SU-DHL-6 (cell line): ENCODE measurements around the gene NID1.

Experiments
- H2AFZ ChIP-seq: fragments of 200-600 bp; sonication (generic); 2 replicates; pipeline ENCODE4 v1.6.1; 2014; ENCODE audit warnings: low read depth, mild to moderate bottlenecking, moderate library complexity, mixed read lengths, antibody characterized with exemption, low read length; ENCODE audit not compliant: severe bottlenecking
- H3F3A ChIP-seq: fragments of 200-600 bp; shearing (Covaris generic); 2 replicates; pipeline ENCODE4 v1.6.0; 2016; ENCODE audit warnings: antibody characterized with exemption, mild to moderate bottlenecking; ENCODE audit not compliant: insufficient read depth
- H3K27ac ChIP-seq: fragments of 200-600 bp; sonication (generic); 2 replicates; pipeline ENCODE4 v1.5.1; 2016; ENCODE audit warnings: low read depth, mild to moderate bottlenecking, low read length, moderate library complexity, mixed read lengths
- H3K27me3 ChIP-seq: fragments of 200-600 bp; sonication (generic), shearing (Covaris generic); 2 replicates; pipeline ENCODE4 v1.6.0; 2014; ENCODE audit warnings: mild to moderate bottlenecking, low read length
- H3K36me3 ChIP-seq: fragments of 200-600 bp; sonication (generic); 2 replicates; pipeline ENCODE4 v1.6.1; 2014; ENCODE audit warnings: mild to moderate bottlenecking, low read length, mixed read lengths
- H3K4me2 ChIP-seq: fragments of 300-600, 200-600 bp; shearing (Covaris generic), sonication (generic); 2 replicates; pipeline ENCODE4 v1.6.0; 2014; ENCODE audit warnings: low read length, low read depth, mild to moderate bottlenecking; ENCODE audit not compliant: poor library complexity, severe bottlenecking
- H3K4me3 ChIP-seq: fragments of 200-600 bp; sonication (generic); 2 replicates; pipeline ENCODE4 v1.5.1; 2014; ENCODE audit warnings: antibody characterized with exemption, low read length, mild to moderate bottlenecking, mixed read lengths; ENCODE audit not compliant: insufficient read depth, poor library complexity, severe bottlenecking
- H3K79me2 ChIP-seq: fragments of 200-600 bp; sonication (generic); 2 replicates; pipeline ENCODE4 v1.6.1; 2014; ENCODE audit warnings: mild to moderate bottlenecking, low read length, moderate library complexity; ENCODE audit not compliant: insufficient read depth
- H3K9ac ChIP-seq: fragments of 200-600 bp; sonication (generic); 2 replicates; pipeline ENCODE4 v1.7.0; 2014; ENCODE audit warnings: mild to moderate bottlenecking, low read length
- H3K9me2 ChIP-seq: fragments of 200-600 bp; sonication (generic); replicated peaks from 2 replicates; pipeline ENCODE4 v1.6.1; 2014; ENCODE audit warnings: low read length; ENCODE audit not compliant: insufficient read depth
- H3K9me3 ChIP-seq: fragments of 200-600 bp; sonication (generic); 2 replicates; pipeline ENCODE4 v1.6.1; 2014; ENCODE audit warnings: low read length, mixed read lengths; ENCODE audit not compliant: insufficient read depth
- H4K20me1 ChIP-seq: fragments of 200-600 bp; sonication (generic); 2 replicates; pipeline ENCODE4 v1.6.1; 2014; ENCODE audit warnings: low read depth, mild to moderate bottlenecking, antibody characterized with exemption, low read length, moderate library complexity, mixed read lengths
- CTCF ChIP-seq: fragments of 200-600 bp; sonication (generic); IDR thresholded peaks from one replicate; pipeline ENCODE4 v1.5.1; 2017; ENCODE audit warnings: antibody characterized with exemption, mild to moderate bottlenecking, low read length, moderate library complexity; ENCODE audit not compliant: insufficient read depth, poor library complexity, severe bottlenecking
- EZH2phosphoT487 ChIP-seq: fragments of 200-600 bp; sonication (generic), shearing (Covaris generic); conservative IDR thresholded peaks from 2 replicates; pipeline ENCODE4 v1.6.1; 2018; ENCODE audit warnings: mild to moderate bottlenecking, antibody characterized with exemption, low read length, moderate library complexity, mixed read lengths

NID1 gene

DNA sequence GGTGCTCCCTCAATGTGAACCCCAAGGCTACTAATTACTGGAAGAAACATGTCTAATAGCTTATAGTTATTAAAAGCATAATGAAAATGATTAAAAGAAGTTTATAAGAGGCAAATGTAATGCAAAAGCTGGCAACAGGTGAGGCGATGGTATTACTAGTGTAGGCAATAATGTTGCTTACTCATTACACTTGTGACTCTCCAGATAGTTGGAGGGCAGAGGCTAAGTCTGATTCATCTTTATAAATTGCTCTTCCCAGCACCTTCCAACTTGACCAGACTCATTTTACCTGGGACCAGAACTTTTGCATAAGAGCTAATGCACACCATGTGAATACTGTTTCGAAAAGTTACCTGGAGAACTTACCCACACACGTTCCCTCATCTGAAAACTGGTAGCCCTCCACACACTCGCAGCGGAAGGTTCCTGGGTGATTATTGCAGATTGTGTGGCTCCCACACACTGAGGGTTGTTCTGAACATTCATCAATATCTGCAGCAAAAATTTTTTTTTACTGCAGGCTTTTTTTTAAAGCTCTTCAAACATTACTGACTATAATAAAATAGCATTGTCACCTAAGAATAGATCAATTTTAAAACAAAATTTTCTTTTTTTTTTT, 48.0 kb downstream of the NID1 start:
- H2AFZ ChIP-seq = no peak overlapping the region
- H3K9ac ChIP-seq = no peak overlapping the region
- no peaks in the 10 kb centered on the region for H3K9me3 ChIP-seq
- H3K27me3 ChIP-seq = no peaks in the 10 kb centered on the region
- no peaks in the 10 kb centered on the region for H3K9me2 ChIP-seq
- no peaks in the 10 kb centered on the region for H4K20me1 ChIP-seq
- no peaks in the 10 kb centered on the region for H3F3A ChIP-seq
- H3K4me3 ChIP-seq = no peak overlapping the region
- no peaks in the 10 kb centered on the region for H3K79me2 ChIP-seq
- H3K36me3 ChIP-seq = no peaks in the 10 kb centered on the region
- no peak overlapping the region for H3K4me2 ChIP-seq
- TF ChIP-seq EZH2phosphoT487 (no peak), CTCF (no peak)
- no peak overlapping the region for H3K27ac ChIP-seq

DNA sequence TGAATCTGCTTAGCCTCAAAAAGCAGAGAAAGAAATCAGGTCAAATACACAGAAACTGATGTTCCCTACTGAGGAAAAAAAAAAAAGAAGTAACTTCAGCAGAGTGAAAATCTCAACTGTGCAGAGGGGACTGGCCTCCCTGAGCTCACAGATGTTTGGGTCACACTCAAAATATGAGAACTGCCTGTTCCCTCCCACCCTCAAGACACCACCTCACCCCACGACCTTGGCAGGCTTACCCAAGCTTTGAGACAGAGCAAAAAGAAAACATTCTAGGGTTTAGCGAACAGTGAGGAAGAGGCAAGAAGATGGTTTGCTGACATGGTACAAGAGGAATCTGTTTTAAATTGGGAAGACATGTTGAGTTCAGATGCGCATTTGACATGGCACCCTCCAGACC, 48.8 kb downstream of the NID1 start:
- Histone ChIP-seq H3K9me2 (no peaks in the 10 kb centered on the region), H3K9me3 (no peaks in the 10 kb centered on the region), H3K9ac (no peak overlapping the region), H3K36me3 (no peaks in the 10 kb centered on the region), H3K4me2 (no peak overlapping the region), H3F3A (no peaks in the 10 kb centered on the region), H2AFZ (no peak overlapping the region), H4K20me1 (no peaks in the 10 kb centered on the region), H3K27me3 (no peaks in the 10 kb centered on the region), H3K27ac (no peak overlapping the region), H3K4me3 (no peak overlapping the region), H3K79me2 (no peaks in the 10 kb centered on the region)
- no peak for TF ChIP-seq CTCF
- TF ChIP-seq EZH2phosphoT487 = no peak

GRCh38 chr1:236015539-236015938, 49.4 kb downstream of the NID1 start:
- H3K9me3 ChIP-seq = no peaks in the 10 kb centered on the region
- no peaks in the 10 kb centered on the region for H3K36me3 ChIP-seq
- TF ChIP-seq EZH2phosphoT487 (no peak), CTCF (no peak)
- no peaks in the 10 kb centered on the region for H3K27me3 ChIP-seq
- no peaks in the 10 kb centered on the region for H3F3A ChIP-seq
- H3K4me2 ChIP-seq = no peak overlapping the region
- no peaks in the 10 kb centered on the region for H4K20me1 ChIP-seq
- no peaks in the 10 kb centered on the region for H3K9me2 ChIP-seq
- no peak overlapping the region for H2AFZ ChIP-seq
- no peak overlapping the region for H3K9ac ChIP-seq
- no peak overlapping the region for H3K27ac ChIP-seq
- H3K79me2 ChIP-seq = no peaks in the 10 kb centered on the region
- no peak overlapping the region for H3K4me3 ChIP-seq
